Left forelimb (tissue), 1 donor: ENCODE measurements around the gene SLC6A9.

Experiments
- DNase-seq: peaks from one replicate; pipeline ENCODE4 v3.0.0-alpha.2; 2018; ENCODE audit warnings: low spot score

SLC6A9 gene

DNA sequence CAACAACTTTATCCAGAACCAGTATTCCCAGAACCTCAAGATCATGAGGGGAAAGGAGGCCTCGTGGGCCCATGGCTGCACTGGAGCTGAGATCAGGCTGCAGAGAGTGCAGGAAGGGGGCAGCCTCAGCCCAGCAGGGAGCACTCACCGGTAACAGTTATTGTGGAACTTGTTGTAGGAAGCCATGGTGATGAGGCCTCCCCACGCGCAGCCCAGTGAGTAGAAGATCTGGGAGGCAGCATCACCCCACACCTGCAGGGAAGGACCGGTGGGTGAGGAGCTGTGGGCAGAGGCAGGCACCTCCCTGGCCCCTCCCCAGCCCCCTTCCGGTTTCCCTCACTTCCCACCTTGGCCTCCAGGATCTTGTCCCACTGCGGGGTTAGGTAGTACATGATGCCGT, 29.1 kb downstream of the SLC6A9 start:
- no peak for DNase-seq

DNA sequence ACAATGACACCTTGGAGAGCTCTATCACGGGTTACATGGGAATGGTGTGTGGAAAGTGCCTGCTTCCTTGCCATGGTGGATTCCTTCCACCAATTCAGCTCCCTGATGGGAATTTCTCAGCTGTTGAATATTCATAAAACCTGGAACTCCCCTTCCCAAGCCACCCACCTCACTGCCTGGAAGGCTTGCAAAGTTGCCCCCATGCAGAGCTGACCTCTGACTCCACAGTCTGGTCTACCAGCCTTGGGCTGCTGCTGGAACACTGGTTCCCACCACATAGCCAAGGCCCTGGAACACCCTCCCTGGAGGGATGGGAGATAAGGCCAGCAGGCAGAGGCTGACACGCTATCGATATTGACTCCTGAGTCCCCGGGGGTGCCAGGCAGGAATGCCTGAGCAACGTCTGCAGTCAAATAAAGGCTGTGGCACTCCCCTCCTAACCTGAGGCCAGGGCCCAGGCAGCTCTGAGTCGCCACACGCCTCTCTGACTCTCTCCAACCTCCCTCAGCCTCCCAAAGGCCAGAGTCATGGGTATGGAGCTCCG, 31.1 kb downstream of the SLC6A9 start:
- DNase-seq: no peak

DNA sequence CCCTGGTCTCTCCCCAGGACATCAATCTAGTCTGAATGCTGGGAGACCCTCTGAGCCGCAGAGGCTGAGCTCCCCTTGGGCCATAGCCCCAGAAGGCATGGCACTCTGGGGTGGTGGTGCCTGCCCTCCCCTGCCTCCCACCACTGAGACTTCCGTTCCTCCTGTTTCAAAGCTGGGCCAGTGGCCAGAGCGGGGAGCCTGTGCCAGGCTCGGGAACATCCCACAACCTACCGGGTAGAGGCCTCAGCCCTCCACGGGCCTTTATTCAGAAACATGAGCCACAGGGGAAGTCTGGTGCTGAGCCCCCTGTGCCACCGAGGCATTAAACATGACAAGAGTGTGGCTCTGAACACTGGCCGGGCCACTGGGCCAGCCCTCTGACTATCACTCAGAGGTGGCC, 31.8 kb downstream of the SLC6A9 start:
- DNase-seq: no peak

DNA sequence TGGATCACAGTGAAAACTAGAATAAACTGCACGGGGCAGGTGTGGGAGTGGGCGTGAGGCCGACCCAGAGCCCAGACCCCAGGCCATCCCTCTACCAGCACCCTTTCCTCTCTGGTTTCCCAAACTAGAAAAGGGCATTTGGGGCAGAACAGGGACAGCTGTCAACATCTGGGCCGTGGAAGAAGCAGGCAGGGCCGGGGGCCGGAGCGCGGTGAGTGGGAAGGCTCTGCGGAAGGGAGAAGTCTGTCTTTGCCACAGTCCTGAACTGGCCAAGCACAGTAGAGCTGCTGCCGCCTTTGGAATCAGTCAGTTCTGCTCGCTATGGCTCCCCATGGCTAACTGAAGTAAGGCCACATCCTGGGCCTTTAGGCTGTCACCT, 33.3 kb downstream of the SLC6A9 start:
- no peak for DNase-seq

DNA sequence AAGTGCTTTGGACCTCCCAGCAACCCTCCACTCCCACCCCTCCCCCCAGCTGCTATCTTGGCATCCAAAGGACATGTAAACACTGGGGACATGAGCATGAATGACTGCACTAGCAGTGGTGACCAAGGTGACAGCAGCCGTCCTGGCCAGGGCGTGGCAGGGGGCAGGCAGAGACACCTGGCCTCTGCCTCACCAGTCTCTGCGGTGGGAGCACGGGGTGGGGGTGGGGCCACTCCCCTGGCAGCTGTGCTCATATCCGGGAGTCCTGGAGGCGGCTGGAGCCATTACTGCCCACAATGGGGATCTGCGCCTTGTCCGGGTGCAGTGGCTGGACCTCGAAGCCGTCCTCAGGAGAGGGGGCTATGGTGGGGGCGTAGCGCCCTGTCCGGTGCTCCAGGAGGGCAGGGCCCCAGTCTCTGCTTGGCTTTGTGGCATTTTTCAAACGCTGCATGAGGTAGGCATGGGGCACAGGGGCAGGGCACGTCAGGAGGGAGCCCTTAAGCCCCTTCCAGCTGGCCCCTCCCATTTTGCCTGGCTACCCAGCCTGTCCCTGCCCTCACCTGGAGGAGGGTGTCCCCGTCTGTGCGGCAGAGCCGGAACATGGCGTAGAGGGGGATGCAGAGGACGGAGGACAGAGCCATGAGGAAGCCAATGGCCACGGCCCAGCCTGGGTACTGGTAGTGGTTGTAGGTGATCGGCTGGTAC, 33.8 kb downstream of the SLC6A9 start:
- DNase-seq: no peak

DNA sequence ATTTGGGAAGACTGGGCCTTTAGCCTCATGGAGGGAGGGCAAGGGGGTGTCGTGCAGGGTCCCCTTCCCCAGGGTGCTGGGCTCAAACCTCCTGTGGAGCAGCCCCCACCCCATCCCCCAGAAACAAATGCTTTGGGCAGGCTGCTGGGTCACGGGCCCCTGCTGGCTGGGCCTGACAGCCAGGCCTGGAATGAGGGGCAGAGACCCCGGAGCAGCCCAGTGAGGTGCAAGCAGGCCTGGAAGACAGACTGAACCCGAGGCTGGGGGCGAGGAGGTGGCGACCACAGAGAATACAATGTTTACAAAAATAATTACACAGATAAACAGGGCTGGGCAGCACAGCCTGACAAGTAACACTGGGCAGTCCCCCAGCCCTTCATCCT, 34.5 kb downstream of the SLC6A9 start:
- no peak for DNase-seq

DNA sequence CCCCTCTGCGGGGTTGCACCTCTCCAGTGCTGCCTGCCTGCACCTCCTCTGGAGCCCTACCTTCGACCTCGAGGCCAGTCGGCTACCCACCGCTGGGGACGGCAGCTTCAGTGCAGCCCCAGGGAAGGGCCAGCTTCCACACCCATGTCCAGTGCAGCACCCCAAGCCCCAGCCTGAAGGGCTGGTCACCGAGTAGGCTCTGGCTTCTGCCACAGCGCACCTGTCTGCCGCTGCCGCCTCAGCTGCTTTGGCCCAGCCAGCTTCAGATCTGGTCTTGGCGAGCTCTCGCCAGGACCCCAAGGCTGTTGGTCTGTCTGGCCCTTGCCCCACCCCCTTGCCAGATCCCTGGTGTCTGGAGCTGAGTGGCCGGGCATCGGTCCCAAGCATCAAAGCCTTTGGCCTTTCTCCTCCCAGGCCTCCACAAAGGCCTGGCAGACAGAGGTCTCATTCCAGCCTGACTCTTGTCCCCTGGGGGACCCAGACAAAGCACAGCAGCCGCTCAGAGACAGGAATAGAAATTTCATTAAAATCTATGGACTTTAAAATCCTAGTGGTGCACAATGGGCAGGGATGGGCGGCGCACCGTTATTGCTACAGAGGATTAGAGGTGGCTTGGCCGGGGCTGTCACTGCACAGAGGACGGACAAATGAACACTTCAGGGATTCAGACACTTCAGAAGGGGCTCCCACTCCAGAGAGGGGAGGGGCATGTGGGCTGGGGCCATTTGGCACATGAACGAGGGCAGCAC, 35.1 kb downstream of the SLC6A9 start:
- no peak for DNase-seq

DNA sequence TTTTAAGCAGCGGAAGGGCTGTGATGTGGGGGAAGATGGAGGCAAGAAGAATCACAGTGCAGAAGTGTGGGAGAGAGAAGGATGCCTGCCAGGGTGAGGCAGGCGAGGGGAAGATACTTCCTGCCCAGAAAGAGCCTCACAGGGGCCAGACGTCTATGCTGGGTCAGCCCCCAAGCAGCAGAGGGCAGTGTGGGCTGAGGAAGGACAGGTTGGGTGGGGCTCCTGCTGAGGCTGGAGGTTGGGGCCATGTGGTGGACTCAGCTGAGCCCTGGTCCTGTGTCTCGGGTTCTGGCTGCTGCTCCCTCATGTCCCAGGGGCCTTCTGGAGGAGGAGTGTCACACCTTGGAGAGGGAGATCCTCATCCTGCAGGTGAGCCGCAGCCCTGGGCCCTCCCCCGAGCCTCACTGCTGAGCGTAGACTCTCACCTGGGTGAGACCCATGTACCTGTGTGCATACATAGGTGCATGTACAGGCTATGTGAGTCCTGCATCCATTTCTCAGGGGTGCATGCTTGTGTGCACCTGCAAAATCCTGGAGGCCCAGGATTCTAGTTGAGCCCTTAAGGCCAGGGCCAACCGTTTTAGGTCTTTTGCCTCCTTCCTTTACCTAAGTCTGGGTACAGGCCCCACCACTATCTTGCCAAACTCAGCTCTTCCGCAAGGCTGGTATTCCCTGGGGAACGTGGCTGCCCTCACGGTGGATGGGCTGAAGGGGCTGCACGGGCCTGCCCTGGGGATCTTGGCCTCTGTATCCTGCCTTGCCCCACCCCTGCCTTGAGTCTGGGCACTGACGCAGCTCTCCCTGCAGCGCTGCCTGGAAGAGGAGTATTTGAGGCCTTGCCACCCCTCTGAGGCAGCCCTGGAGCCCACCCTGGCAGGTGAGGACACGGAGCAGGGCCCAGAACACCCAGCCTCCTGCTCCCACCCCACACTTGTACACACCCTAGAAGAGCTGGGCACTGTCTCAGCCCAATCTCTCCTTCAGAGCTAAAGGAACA, 36.2 kb downstream of the SLC6A9 start:
- DNase-seq: no peak

DNA sequence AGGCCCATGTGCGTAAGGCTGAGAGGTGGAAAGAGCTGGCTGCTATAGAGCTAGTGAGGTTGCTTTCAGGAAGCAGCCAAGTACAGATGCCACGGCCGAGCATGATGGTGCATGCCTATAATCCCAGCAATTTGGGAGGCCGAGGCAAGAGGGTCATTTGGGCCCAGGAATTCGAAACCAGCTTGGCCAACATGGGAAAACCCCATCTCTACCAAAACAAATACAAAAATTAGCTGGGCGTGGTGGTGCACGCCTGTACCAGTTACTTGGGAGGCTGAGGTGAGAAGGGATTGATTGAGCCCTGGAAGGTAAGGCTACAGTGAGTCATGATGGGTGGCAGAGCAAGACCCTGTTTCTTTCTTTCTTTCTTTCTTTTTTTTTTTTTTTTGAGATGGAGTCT, 37.2 kb downstream of the SLC6A9 start:
- no peak for DNase-seq

DNA sequence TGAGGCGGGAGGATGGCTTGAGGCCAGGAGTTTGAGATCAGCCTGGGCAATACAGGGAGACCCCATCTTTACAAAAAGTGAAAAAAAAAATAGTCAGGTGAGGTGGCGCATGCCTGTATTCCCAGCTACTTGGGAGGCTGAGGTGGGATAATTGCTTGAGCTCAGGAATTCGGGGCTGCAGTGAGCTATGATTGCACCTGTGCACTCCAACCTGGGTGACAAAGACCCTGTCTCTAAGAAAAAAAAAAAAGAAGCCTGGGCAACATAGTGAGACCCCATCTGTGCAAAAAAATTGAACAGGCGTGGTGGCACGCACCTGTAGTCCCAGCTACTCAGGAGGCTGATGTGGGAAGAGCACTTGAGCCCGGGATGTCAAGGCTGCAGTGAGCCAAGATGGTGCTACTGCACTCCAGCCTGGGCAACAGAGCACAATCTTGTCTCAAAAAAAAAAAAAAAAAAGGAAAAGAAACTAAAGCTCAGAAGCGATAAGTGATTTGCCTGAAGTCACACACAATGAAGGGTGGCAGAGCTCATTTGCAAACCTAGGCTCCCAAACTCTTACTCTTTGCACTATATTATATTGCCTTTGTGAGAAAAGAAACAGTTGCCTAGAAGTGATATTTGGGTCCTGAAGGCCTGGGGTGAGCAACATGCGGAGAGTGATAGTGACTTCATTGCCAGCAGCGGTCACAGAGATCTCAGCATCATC, 37.9 kb downstream of the SLC6A9 start:
- DNase-seq: no peak

DNA sequence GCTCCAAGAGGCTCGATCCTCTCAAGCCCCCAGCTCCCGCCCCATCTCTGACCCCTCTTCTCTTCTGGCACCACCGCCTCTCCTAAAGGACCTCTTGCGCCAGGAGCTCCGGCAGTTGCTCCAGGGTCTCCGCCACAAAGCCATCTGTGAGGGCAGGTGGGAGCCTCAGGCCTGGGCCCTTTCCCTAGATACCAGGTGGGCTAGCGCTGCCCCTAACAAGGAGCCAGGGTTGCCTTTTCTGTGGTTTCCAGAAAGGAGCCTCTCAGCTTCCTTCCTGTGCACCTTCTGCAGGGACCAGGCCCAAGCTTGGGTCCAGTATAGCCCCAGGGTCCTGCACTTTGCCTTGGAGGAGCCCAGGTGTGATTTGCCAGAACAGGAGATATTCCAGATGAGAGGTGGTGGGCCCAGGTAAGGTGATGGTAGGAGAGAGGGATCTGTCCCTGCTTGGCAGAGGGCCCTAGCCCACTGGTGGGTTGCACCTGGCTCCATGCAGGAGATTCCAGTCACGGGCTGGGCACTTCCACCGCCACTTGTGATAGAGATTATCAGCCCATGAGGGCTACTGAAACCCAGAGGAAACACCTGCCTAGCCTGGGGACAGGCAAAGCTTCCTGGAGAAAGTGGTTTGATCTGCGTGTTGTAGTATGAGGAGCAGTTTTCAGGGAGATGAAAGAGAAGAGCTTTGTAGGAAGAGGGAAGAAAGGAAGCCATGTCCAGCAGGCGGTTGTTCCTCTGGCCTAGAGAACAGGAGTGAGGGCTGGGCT, 38.8 kb downstream of the SLC6A9 start:
- no peak for DNase-seq

DNA sequence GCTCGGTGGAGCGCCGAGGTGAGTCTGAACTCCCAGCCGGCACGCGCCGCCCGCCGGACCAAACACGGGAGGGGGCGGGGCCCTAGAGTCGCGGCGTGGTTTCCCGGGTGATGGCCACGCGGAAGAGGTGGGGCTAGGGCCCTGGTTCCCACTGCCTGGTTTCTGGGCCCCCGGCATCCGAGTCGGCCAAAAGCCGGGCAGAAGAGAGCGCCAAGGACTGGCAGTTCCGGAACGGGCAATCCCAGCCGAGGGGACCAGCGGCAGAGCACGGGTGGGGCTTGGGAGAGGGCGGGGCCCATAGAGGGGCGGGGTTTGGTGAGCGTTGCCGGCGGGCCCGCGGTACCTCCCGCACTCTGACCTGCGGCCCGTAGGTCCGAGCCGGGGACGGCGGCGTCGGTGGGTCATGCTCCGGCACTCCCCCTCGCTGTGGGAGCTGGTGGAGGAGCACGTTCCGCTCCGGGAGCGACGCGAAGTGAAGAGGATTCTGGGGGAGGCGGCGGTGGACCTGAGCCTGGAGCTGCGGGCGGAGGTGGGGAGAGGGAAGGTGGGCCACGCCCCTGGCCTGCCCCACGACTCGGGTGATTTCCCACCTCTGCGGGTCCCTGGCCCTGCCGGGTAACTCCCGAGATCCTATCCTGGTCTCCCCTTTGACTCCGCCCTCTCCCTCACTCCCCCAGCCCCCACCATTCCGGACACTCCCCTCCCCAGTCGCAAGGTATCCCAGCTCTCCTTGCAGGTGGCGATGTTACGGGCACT, 39.6 kb downstream of the SLC6A9 start, which contains the start of gene CCDC24:
Gene CCDC24 (plus strand): TSS at position 124 of the 756 bp plus-strand sequence. CDS start 280 bp downstream, at position 404.
- DNase-seq: peak; percentile 86

DNA sequence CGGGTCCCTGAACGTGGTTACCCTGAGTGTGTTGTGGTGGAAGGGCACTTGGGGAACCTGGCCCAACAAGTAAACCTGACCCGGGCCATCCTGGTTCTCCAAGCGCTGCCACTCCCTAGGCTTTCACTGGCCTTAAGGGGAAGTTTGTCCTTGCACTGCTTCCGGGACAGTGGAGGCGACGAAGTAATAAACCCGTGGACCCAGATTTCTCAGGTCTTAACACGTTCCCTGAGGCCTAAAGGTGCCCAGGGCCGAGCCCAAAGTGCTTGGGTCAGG, 40.1 kb downstream of the SLC6A9 start:
- no peak for DNase-seq

DNA sequence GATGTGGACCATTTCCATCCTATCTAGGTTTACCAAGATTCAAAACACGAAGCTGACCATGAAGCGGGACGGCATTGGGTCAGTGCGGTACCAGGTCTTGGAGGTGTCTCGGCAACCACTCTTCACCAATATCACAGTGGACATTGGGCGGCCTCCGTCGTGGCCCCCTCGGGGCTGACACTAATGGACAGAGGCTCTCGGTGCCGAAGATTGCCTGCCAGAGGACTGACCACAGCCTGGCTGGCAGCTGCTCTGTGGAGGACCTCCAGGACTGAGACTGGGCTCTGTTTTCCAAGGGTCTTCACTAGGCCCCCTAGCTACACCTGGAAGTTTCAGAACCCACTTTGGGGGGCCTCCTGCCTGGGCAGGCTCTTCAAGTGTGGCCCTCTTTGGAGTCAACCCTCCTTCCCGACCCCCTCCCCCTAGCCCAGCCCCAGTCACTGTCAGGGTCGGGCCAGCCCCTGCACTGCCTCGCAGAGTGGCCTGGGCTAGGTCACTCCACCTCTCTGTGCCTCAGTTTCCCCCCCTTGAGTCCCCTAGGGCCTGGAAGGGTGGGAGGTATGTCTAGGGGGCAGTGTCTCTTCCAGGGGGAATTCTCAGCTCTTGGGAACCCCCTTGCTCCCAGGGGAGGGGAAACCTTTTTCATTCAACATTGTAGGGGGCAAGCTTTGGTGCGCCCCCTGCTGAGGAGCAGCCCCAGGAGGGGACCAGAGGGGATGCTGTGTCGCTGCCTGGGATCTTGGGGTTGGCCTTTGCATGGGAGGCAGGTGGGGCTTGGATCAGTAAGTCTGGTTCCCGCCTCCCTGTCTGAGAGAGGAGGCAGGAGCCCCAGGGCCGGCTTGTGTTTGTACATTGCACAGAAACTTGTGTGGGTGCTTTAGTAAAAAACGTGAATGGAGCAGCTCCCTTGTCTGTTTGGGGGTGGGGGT, 40.7 kb downstream of the SLC6A9 start:
- no peak for DNase-seq

DNA sequence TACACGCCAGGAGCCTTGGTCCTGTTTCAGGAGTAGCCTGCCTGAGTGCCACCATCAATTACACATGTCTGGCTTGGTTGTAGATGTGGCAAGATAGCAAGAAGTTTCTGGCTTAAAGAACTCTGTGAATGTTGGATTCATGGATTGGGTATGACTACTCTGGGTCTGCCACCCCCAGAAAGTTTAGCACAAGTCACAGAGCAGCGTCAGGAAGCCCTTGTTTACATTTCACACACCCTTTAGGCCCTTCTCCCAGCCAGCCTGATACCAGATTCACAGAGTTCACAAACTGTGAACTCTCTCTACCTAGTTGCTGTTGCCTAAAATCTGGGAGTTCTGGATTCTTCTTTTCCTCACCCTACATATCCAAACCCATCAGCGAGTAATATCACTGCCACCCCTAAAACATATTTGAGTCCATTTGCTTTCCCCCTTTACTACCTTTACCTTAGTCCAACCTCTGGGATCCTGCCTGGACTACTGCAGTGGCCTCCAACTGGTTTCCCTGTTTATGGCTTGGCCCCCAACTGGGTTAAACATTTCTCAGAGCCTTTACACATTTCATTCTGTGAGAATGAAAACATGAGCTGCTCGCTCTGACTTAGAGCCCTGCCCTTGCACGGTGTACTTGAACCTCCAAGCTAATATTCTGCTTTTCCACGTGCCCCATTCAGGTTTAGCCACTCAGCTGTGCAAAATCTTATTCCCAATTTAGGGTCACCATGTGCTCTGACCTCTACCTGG, 43.9 kb downstream of the SLC6A9 start:
- no peak for DNase-seq

DNA sequence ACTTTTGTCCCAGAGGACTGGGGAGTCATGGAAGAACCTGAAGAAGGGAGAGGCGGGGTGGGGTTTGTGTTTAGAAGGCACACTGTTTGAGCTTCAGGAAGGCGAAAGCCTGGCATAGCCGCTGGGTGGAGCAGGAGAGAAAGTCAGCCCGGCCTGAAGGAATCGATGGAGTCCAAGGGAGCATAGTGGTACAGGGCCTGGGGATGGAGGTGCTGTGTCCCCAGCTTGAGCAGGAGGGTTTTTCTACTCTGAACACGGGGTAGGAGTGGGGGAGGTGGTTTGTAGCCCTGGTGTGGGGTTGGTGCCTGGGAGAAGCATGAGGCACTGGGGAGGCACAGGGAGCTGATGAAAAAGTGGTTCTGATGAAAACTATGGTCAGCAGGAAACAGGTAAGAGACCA, 44.5 kb downstream of the SLC6A9 start:
- no peak for DNase-seq

DNA sequence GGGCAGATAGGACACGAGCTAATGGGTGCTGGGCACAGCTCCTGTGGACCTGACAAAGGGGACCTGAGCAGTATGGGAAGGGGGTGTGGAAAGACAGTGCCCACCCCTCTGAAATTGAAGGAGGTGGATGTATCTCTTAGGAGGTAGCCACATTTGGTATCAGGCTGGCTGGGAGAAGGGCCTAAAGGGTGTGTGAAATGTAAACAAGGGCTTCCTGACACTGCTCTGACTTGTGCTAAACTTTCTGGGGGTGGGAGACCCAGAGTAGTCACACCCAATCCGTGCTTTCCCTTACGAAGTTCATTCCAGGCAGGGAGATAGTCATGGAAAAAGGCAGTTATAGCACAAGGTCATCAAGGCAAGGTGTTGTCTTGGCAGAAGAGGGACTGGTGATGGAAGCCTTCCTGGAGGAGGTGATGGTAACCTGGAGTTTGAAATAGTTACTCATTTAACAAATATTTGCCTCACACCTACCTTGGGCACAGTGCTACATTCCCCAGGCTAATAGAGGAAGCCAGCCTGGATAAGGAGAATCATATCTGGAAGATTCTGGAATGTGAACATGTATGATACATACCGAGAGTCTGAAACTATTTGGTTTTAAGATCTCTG, 45.2 kb downstream of the SLC6A9 start:
- no peak for DNase-seq

DNA sequence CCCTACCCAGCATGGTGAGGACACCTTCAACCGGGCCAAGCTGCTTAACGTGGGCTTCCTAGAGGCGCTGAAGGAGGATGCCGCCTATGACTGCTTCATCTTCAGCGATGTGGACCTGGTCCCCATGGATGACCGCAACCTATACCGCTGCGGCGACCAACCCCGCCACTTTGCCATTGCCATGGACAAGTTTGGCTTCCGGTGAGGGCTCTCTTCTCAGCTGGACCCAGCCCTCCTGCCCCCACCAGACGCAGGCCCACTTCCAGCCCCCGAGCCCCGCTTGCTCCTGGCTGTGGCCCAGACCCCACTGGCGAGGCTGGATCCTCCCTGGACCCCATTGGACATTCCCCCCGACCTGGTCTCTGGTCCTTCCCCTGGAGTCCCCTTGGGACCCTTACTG, 46.4 kb downstream of the SLC6A9 start:
- no peak for DNase-seq
